Nucleus accumbens (tissue), 56 donors: Measurements from ENCODE around the gene KCNJ6.

Experiments used
- DNase-seq, 56 donors: peaks; one replicate each; lab custom pipeline; 2025; lab: John Stamatoyannopoulos, UW

Gene KCNJ6

DNA sequence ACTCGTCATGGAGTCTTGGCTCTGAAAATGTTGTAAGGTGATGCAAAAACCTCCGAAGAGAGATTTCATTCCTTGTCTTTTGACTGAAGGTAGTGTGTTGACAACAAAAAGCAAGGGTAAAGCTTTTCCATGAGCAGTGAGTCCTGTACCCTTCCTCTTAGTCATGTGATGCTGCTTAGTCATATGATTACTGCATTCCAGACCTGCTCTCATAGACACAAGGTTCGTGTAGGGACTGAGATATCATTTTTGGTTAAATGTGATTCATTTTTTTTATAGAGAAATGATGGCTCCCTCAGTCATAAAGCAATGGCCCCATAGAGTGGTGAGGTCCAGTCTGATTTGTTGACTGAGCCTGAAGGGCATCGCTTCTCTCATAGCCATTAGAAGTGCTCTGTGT lies 9.2 kb downstream of the KCNJ6 start:
- DNase-seq: no peak

DNA sequence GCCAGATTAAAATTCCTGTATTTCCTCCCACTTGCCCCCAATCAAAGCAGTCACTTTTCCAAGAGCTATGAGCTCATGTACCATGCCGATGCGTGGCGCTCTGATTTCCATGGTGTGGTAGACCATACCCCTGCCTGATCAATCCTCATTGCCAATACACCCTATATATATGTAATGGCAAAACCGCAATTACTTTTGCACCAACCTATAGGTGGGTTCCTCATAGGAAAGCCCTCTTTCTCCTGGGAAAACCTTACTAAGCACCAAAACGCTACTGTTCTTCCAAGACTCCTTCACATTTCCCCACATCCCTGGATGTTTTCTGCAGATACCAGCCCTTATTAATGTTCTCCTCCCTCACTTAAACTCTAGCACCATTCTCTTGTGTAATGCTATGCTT lies 11.0 kb downstream of the KCNJ6 start:
- no peak for DNase-seq

DNA sequence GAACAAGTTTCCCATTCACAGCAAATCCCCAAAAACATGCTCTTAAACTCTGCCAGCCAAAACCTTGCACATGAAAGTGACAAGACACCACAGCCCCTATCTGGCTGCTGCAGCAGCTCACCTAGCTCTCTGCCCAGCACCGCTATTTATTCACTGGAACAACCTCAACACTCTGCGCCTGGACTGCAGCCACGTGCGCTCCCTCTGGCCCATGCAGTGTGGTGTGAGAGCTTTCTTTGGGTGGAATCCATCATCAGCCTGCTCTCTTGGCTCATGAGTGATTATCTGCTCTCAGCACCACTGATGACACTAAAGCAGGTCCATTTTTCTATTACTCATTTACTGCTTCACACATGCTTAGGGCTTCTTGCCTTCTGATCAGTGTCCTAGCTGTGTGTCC lies 11.4 kb downstream of the KCNJ6 start:
- DNase-seq: no peak

DNA sequence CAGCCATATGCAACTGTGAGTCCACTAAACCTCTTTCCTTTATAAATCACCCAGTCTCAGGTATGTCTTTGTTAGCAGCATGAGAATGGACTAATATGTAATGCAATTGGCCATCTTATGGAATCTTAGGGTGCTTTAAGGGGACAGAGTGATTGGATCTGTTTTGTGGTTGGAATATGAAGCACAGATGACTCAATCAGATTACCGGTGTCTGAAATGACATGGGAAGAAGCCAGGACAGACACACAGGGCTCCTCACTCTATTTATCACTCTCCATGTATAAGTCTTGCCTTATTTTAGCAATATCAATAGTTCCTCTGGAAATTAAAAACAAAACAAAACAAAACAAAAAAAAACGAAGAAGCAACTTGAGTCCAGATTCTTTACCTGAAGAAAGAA lies 12.9 kb downstream of the KCNJ6 start:
- DNase-seq: no peak

DNA sequence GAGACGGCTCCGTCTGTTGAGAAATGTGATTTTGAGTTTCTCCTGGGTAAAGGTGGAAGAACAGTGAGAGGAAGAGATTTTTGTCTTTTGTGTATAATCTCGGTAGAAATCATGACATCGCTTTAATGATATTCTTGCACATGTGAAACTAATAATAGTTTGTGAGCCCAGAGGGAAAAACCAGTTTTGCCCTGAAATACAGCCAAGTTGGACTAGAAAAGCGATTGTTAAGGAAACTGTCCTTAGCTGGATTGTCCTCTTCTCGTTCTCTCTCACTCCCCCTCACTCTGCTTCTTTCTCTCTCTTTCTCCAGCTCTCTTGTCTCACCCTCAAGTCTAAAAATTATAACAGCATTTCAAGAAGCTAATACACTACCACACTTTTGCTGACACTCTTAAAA lies 17.1 kb downstream of the KCNJ6 start:
- DNase-seq: no peak

DNA sequence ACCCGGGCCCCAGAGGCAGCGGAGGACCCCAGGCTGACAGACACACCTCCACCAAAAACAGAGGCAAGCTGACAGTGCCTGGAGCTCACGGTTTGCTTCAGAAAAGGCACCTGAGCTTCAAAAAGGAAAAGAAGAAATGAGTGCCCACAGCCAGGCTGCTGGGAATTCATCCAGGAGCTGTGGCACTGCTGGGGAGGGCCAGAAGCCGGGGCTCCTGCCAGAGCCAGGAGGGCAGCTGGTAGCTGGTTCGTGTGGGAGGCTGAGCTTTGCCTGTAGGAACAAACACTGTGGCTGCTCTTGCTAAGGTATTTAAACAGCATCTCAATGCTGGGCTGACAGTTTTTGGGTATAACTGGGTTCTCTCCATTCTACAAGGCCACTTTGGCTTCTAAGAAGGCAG lies 19.5 kb downstream of the KCNJ6 start:
- no peak for DNase-seq

DNA sequence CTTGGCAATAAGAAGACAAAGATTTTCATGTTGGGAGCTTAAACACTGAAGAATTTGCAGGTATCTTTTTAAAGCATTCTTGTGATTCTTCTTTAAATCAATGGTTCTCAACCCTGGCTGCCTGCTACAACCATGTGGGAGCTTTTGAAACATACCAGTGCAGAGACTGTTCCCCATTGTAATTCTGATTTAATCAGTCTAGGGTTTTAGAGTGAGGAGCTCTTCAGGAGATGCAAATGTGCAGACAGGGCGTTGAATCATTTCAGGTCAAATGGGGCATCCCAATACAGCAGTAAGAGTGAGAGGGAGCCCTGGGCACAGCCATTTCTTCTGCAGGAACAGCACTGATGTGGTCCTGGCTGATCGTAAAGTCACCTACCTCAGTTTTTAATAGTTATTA lies 24.3 kb downstream of the KCNJ6 start:
- DNase-seq: no peak

DNA sequence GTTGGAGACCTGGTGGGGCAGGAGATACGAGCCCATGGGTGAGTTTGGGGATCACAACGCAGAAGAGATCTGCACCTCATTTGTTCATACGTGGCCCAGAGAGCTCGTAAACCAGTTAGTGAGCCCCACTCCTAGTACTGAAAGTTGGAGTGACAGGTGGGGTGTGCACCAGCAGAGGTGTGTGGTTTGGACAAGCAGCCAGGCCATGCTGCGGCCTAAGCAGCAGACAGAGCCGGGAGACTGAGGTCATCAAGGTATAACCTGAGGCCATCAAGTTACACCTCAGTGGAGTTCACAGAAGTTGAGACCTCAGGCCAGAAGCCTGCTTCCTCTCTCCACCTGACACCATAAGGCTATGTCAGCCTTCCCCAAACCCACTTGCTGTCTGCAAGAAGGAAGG lies 27.6 kb downstream of the KCNJ6 start:
- DNase-seq: no peak

DNA sequence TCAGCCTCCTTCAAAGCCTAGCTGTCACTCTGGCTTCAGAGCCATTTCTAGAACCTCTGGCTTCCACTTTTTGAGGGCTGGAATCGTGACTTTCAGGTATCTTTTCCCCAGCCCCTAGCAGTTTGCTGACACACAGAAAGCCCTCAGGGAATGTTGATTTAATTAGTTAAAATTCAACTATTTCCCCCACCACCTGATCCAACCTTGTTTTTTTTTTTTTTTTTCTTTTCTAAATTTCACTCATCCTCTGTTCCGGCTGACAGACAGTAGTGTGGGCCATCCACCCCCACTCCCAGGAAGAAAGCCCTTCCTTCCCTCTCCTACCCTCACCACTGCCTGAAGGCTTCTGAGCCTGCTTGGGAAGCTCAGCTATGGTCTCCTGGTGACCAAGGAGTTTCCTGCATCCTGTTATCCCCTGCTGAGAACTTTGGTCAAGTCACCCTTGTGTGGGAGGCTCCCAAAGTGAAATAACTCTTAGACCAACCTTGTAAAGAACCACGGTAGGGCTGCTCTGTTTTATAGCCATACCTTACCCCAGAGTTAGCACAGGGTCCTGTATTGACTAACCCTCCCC lies 29.4 kb downstream of the KCNJ6 start:
- DNase-seq: no peak

DNA sequence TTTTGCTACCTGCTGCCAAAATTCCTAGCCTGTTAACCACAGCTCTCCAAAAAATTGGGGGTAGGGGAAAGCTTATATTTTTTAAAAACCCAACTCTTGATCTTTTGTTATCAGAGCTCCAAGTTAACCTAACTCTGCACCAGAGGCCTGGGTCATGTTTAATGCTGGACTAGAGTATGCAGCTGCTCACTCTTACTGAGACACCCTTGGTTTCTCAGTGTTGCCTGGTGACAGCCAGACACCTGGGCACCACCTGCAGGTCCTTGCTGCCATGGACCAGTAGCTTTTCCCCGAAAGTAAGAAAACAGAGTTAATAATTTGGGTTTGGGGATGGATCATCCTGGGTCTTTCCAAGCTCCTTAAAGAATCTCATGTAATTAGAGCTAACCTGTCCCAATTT lies 30.1 kb downstream of the KCNJ6 start:
- DNase-seq: no peak

DNA sequence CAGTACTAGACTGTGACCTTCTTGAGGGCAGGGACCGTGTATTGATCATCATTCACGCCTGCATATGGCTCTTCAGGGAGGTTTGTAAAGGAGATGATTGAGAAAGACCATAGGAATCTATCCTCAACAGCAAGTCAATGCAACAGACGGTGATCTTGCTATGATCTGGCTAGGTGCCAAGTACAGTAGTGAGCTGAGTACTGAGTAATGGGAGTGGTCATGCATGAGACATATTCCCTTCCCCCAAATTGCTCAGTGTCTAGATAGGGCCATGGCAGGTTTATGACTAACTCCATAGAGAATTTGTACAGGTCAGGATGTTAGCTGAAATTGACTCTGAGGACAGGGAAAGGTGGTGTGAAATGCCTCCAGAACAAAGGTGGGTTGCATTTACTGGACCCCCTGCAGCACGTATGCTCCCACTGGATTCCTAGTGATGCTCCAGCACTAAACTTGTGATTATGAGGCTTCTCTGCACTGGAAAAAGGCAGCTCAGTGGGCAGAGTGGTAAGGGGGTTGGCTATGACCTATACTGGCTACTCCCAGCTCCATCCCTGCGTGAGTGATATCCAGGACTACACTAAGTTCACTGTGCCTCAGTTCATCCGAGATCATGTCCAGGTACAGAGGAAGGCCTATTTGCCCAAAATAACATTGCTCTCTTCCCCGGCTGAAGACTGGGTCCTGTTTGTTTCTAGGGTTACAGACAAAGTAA lies 37.2 kb downstream of the KCNJ6 start:
- no peak for DNase-seq

DNA sequence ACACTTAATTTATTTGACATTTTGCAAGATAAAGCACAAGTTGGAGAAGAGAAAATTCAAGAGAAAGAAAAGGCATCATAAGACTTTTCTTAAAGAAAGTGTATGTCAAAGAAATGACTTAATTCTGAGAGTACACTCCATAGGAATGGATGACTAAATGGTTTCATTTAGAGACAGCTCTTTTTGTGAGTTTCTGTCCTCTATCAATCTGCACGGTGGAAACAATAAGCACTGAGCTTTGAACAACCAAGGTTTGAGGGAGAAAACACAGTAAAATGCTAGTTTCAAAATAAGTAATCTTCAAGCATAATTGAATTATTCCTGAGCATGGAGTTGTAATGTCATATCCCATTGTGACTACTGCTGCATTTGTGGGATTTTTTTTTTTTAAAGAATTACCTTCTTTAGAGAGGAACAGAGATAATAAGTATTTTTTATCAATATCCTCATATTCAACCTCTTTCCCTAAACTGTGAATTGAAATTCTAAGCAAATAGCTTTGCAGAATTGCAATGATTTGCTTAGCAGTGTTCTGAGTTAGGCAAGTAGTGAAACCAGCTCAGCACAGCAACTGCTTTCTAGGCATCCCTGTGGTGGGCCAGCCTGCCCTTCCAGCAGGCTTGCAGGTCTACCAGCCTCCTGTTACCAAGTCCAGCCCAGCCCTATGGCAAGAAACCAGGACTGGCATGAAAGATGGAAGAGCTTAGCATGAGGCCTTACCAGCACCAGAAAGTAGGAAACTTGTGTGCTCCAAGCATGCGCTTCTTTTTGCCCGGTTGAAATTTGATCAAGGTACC lies 38.2 kb downstream of the KCNJ6 start:
- DNase-seq: no peak

DNA sequence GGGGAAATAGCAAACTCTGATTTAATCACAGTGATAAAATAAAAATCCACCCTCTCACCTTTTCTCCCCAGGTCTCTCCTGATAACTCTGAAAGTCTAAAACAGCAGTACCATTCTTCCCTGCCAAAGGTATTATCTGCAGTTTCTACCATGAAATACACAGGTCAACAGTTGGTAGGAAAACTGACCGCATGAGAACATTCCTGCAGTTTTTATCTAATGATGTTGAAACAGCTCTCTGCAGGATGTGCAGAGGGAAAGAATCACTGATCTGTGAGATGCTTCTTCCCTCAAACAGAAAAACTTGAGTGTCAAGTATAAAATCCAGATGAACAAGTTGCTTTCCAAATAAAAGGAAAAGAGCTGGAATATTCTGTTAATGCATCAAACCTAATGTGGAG lies 39.1 kb downstream of the KCNJ6 start:
- DNase-seq: no peak

DNA sequence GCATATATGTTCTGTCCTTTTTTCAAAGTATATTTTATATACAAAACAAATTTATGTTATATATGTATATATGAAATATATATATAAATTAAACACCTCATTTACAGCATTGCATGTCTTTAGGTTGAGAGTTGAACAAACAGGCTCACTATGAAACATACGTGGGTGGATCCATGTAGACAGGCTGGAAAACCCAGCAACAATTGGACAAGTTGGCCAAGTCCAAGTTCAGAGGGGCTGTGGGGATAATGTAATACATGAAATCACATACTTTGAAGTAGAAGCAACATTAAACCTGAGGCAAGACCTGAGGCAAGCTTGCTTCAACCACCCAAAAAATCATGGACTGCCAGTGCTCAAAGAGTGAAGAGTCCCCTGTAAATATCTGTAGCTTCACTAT lies 39.7 kb downstream of the KCNJ6 start:
- no peak for DNase-seq

DNA sequence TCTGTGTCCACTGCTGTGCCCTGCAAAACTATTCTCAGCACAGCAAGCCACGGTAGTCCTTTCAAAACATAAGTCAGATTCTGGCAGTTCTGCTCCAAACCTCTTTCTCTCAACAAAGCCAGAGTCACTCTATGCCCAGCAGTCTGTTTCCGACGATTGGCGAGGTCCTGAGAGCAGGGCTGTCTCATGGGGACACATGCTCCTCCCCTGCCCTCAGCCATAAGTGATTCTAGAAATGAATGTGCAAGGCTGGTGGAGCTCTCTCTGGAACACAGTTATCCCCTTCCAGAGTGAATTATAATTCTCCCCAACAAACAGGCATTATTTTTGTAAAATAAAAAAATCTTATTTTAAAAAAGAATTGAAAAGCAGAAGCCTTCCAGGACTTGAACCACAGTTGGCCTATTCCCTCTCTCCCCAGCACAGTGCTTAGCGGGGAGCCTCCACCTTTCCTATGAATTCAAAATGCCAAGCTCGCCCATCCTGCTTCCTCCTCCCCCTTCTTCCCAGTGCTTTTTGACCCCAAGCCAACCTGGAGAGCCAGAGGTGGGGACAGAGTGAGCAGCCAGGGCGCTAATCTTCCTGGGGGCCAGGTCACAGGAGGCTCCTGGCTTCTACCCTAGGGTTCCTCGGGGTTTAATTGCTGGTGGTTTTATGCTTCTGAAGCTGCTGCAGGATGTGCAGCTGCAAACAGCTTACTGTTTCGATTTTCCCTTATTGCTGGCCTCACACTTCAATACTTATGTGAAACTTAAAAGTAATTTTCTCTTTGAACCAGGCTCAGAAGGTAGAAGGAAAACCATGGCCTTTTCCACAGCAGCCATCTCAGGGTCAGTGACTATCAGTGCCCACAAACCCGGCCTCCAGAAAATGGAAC lies 41.1 kb downstream of the KCNJ6 start:
- DNase-seq: no peak

DNA sequence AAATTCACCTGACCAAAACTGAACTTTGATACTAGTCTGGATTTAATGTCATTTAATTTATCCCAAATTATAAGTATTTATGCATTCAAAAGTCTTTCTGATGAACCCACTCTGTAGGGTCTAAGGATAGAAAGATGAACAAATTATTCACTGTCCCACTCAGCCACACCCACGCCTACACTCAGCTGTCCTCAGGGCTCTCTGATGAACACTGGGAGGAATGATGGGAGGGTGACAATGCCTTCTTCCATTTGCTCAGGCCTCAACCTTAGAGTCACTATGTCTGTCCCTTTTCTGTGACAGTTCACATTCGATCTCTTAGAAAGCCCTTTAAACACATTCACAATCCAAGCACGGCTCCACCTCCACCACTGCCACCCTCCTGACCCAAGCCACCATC lies 41.8 kb downstream of the KCNJ6 start:
- DNase-seq: no peak

DNA sequence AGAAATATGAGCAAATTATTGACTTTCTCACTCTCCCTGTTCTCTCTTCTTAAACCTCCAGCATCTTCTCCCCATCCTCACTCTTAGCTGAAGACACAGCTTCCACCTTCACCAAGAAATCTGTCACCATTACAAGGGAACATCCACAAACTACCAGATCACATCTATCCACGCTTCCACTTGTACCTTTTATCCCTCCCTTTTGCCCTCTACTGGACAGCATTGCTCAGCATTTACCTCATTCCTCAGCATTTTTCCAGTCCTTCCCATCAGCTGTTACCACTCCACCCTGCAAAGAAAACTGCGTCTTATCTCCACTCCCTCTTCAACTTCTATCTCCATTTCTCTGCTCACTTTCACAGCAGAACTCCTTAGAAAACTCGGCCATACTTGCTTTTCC lies 42.6 kb downstream of the KCNJ6 start:
- DNase-seq: no peak

DNA sequence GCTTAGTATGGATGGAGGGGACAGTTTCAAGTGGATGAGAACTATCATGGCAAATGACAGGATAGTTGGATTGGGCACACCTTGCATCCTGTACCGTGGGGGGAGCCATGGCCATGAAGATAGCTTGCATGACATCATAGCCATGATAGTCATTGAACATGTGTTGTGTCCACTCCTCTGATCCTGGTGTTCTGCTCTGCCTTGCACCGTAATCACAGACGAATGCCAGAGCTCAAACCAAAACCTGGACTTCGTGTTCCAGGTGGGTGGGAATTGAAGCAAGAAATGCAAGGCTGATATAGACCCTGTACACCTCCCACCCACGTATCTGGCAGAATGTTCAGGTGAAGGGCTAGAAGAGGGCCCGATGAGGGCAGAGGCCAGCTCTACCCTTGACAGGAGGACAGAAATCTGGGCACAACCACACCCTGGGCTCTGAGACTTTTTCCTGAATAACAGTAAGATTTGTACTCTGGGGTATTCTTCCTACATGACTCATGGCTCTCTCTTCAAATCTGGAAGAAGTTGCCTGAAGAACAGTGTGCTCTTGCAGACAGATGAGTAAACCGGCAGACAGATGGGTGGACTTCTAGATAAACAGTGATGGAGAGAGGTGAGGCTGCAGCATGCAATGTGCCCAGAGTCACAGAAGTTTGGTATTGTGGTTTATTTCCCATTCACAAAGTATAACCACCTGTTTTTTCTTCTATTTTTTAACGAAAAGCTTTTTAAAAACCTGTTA lies 45.0 kb downstream of the KCNJ6 start:
- no peak for DNase-seq

DNA sequence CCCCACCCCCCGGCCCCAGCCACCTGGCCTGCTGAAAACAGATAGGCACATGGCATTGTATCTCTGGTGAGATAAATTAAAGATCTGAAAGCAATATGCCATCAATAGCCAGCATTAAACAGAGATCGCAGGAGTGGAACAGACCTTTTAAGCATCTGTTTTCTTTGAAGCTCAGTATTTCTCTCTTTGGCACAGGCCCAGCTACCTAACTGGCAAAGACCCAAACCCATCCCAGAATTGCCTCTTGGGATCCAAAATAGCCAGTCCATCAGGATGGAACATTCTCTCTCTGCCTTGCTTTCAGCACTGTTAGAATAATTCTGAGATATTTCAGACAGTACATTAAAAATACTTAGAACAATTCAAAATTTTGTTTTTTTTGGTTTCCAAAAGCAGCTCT lies 46.0 kb downstream of the KCNJ6 start:
- no peak for DNase-seq

DNA sequence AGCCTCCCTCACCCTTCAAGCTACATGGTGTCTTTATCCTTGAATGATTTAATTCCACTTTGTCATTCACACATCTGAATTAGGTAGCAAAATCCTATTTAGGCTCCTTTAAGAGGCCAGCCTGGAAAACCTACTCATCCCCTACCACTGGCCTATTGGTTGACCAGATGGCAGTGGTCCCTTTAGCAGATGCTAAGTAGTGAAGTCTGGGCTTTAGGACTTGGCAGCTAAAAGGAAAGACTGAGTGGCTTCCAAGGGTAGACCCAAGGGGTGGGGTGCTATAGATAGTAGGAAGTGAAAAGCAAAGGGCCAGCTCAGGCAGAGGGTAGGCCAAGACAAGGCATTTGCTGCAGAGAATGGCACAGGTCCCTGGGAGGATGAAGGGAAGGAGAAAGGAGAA lies 46.6 kb downstream of the KCNJ6 start:
- no peak for DNase-seq
